Measurements from ENCODE around the gene SIK2.

- TF ChIP-seq POLR2A (IDR thresholded peaks at IDR 0.05) (no peak), POLR2AphosphoS5 (IDR thresholded peaks at IDR 0.05) (no peak), CTCF (IDR thresholded peaks at IDR 0.05) (no peak)
Measured at GRCh38 chr11:111660822-111661221, 58.6 kb downstream of the SIK2 start.
